ENCODE measurements around the gene DDX52.
"Not testable (repeated sequence)": the region's sequence is repeated elsewhere in the genome, so short reads cannot be mapped to it uniquely, and the experiment has no call there.

The DDX52 gene

DNA sequence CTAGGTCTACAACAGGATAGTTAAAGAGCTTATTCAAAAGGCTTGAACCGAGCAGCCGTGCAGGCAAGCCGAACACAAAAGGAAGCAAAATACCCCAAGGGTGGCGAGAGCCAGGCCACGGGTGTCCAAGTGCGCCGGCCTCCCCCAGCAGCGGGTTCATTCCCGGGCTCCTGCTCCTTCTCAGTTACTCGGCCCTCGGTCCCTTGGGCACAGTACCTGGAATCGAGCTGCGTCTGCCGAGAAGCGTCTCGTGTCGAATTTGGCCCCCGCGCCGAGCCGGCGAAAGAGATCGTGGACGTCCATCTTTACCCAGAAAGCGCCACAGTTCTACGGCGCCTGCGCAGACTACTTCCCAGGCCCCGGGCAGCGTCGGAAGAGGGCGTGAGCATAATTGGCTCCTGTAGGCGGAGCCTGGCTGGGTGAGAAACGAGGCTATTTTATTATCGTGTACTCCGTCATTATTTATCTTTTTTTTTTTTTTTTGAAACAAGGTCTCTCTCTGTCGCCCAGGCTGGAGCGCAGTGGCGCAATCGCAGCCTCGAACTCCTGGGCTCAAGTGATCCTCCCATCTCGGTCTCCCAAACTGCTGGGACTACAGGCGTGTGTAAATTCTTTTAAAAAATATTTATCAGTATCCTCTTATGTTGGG is at the start of gene DDX52:
Gene DDX52, minus strand, starts transcription at position 329 of the 649 bp plus-strand sequence. Its CDS starts 26 bp downstream, at position 303.
- peak; percentile 86 to 88 for DNase-seq

- no peak for DNase-seq
These were observed 48.6 kb upstream of the DDX52 start for GRCh38 chr17:37691807-37692206.

DNA sequence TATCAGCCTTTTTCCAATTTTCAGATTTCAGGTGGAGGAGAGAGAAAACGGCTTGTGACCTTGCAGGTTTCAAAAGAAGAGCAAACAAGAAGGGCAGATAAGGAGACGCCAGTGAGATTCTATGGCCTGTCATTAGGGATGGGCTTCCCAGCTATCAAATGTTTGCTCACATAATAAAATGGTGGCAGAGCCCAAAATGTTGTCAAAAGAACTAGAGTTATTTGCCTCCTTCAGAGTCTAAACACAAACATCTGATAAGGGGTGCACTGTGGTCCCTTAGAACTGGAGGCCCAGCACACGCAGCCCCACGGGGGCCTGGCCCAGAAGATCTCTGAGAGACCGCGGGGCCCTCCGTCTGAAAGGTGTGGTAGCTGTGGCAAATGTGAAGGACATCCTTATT is 46.1 kb upstream of the DDX52 start:
- no peak for DNase-seq

DNA sequence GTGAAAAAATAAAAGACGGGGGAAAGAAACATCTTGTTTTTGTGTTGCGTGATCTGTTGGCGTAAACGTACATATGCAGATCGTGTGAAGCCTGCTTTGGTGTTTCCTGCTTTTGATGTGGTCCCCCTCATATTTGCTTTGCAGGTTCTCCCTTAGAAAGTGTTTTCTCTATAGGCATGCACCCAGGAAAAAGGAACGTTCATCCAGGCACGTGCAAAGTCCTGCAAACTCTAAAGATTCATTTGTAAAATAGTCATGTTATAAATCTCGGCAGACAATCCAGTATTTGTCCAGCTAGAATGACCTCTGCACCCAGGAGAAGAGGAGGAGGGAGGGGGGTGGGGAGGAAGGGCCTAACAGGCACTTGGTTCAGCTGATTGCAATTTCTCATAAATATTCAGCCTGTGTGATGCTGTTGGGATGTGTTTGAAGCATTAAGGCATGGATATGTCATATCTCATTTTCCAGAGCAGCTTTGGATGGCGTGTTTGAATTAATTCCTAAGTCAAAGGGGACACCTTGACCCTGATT is 40.3 kb upstream of the DDX52 start:
- DNase-seq: no peak

DNA sequence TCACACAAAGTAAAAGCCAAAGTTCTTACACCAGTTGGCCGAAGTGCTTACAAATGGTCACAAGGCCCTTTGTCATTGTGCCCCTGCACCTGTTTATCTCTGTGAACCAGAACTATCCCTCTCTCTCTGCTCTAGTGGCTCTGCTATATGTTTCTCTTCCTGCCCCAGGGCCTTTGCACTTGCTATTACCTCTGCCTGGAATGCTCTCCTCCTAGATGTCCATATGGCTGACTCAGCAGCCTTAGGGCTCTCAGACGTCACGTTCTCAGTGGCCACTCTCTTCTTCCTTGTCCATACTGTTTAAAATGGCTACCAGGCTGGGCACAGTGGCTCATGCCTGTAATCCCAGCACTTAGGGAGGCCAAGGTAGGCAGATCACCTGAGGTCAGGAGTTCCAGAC is 38.8 kb upstream of the DDX52 start:
- no peak for DNase-seq

- DNase-seq: not testable (repeated sequence)
These were observed 36.7 kb upstream of the DDX52 start for GRCh38 chr17:37679995-37680394.

DNA sequence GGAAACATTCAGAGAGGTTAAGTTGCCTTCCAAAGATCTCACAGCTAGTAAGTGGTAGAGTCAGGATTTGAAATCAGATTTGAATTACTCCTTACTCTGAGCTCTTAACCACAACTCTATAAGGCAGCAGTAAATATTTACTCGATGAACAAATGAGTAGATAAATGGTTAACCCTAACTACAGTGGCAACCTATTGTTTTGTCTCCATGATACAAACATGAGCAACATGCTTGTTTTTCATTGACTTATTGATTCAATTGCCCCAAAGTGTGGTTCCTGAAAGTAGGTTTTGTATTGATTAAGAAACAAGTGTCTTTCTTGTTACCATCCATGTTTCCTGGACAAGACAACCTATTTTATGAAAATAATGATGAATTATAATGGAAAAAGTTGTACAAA is 34.8 kb upstream of the DDX52 start:
- DNase-seq: no peak

DNA sequence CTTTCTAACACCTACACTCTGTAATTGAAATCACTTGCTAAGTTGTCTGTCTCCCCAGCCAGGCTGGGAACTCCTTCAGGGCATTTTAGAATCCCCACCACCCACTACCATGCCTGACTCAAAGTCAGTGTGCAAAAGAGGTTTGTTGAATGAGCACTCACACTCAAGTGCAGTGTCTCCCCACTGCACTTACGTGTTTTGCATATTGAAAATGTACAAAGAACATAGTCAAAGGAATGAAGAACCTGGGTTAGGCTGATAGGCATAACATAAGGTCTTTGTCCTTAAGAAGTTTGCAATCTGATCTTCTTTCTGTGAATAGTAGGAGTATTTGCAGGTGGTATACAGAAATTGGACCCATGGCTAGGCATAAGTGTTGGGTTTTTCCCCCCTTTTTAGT is 33.8 kb upstream of the DDX52 start:
- DNase-seq: no peak

- no peak for DNase-seq
These were observed 33.1 kb upstream of the DDX52 start for GRCh38 chr17:37676115-37676925.

- DNase-seq: no peak
These were observed 31.3 kb upstream of the DDX52 start for GRCh38 chr17:37674511-37674910.

DNA sequence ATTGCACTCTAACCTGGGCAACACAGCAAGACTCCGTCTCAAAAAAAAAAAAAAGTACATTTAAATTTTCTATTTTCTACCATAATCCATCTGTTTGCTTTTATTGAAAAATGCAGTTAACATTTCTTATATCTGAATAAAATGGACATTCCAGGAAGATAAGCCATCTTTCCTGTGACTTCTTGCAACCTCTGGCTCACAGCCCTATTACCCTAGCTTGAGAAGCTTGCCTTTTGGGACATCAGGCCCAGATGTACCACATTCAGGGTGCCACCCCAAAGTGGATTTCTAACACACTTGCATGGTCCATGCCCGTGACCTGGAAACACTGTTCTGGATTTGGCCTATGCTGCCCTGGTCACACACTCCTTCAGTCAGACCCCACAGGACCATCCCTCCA is 30.1 kb upstream of the DDX52 start:
- DNase-seq: no peak

GRCh38 chr17:37672548-37673078 is 29.4 kb upstream of the DDX52 start:
- no peak for DNase-seq

GRCh38 chr17:37671824-37672547 is 28.7 kb upstream of the DDX52 start:
- no peak for DNase-seq

- DNase-seq: no peak
These were observed 28.0 kb upstream of the DDX52 start for GRCh38 chr17:37671028-37671823.

DNA sequence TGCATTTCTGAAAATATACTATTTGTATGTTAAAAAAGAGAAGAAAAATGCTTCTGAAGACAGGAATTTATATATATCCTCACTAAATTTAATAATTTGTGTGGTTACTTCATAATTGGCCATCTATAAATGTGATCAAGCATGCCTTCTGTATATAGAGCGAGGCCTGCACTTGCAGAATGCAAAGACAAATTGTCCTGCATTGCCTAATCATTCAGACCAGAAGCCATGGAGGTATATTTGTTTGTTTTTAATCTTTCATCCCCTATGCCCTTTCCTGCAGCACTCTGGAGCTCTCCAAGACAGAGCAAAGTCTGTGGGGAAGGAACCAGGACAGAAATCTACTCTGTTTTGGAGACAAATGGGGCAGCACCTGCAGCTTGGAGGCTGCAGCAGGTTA is 23.8 kb upstream of the DDX52 start:
- DNase-seq: no peak

DNA sequence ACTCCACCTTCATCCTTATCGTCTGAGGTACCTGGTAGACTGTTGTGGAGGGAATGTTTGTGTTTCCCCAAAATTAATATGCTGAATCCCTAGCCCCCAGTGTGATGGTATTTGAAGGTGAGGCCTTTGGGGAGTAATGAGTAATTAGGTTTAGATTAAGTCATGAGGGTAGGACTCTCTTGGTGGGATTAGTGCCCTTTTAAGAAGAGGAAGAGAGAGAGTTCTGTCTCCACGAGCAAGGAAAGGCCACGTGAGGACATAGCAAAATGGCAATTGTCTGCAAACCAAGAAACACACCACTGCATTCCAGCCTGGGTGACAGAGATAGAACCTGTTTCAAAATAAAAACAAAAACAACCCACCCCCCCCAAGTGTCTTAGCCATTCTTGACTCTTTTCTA is 21.0 kb upstream of the DDX52 start:
- no peak for DNase-seq

DNA sequence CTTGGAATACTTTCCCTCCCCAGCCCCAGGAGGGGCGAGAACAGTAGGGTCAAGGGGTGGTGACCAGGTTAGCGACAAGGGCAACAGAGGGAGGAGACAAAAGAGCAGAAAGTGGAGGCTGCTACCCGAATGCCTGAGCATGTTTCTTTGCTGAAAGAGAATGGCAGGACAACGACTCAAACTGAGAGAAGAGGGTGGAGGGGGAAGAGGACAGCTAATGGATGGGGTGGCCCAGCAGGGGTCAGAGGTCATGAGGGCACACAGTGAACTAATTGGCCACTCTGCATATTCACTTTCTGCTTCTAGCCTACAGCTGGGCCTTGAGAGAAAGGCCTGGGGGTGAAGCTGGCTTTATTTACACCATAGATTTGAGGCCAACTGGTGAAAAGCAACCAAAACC is 19.1 kb upstream of the DDX52 start:
- DNase-seq: no peak

DNA sequence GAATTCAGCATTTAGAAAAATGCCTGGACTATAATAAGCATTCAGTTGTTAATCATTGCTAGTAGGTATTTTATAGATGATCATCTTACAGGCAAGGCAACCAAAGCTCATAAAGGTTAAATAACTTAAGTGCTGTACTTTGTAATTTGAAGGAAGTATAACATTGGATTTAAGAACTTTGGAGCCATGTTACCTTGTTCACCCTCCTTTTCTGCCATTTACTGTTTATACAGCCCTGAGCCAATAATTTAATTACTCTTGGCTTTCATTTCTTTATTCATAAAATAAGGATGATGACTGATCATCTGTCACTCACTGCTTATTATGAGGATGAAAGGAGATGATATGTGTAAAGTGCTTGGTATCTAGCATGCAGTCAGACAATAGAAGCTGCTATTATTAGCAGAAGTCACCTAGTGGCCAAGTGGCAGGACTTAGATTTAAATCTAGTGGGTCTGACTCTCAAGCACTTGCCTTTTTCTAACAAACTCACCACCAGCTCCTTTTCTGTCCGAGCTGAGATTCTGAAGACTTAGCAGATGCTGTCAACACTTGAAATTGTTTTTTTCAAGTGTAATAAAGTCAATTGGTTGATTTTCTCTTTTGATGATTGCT is 18.3 kb upstream of the DDX52 start:
- no peak for DNase-seq

DNA sequence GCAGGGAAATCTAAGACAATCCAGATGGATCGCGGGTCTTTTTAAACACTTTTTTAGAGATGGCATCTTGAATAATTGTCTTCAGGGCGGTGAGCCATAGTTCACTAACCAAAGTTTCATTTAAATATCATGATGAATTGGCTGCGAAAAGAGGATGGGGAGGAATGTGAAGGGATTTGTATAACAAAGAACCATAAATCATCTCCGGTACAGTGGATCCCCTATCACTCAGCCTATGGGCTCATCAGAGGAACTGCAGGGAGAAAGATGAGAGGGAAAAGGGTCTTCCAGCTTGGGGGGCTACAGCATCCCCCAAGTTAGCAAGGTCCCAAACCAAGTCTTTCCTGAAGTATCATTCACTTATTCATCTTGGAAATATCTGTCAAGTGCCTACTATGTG is 16.7 kb upstream of the DDX52 start:
- no peak for DNase-seq

- DNase-seq: no peak
These were observed 14.0 kb upstream of the DDX52 start for GRCh38 chr17:37657202-37657601.

- no peak for DNase-seq
These were observed 8.6 kb upstream of the DDX52 start for GRCh38 chr17:37651849-37652248.

- peak in 1 of 2 experiments; percentile 32 for DNase-seq
These were observed 7.3 kb upstream of the DDX52 start for GRCh38 chr17:37650419-37651003.

Measured in NCI-H1930 (cell line).